Measurements from ENCODE around the gene CFAP251.
"Not testable (repeated sequence)": the region's sequence is repeated elsewhere in the genome, so short reads cannot be mapped to it uniquely, and the experiment has no call there.

CFAP251 gene

DNA sequence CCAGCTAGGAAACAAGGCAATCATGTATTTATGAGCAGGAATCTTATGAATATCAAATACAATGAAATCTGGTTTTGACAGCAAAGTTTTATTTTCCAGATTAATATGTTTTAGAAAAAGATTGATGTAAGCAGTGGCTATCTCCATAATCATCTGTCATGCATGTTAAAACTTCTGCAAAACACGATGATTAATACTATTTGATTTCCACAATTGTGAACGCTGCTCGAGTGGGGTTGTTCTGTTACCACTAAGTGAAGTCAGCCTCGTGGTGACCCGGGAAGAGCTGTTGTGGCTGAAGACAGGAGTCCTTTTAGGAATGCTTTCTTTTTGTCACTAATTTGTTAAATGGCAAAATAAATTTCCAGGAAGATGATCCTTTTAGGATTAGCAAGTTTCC lies 9.4 kb downstream of the CFAP251 start:
- WGBS (ENCODE audit: insufficient coverage, insufficient read length) = no CpG with 5 or more reads among the region's 5 CpGs
- H3K36me3 ChIP-seq (ENCODE audit: control insufficient read depth, insufficient read depth, low read length) = no peaks in the 10 kb centered on the region
- no peak overlapping the region for H3K4me3 ChIP-seq (ENCODE audit: low read length)
- no peaks in the 10 kb centered on the region for H3K9me3 ChIP-seq (ENCODE audit: control insufficient read depth, insufficient read depth, low read length)
- DNase-seq (ENCODE audit: low read depth, low spot score) = no peak
- H3K4me1 ChIP-seq (ENCODE audit: control insufficient read depth, insufficient read depth, low read length) = peaks cover 5% of the 10 kb centered on the region
- H3K27me3 ChIP-seq (ENCODE audit: control insufficient read depth, insufficient read depth, low read length) = no peaks in the 10 kb centered on the region; the same call in 1 of the 2 replicates
- H3K27ac ChIP-seq (ENCODE audit: low read length) = no peak overlapping the region

GRCh38 chr12:121929545-121929944 lies 11.2 kb downstream of the CFAP251 start:
- not testable (repeated sequence) for H3K4me3 ChIP-seq (ENCODE audit: low read length); DNase-seq (ENCODE audit: low read depth, low spot score); H3K4me1 ChIP-seq (ENCODE audit: control insufficient read depth, insufficient read depth, low read length); H3K9me3 ChIP-seq (ENCODE audit: control insufficient read depth, insufficient read depth, low read length); H3K27me3 ChIP-seq (ENCODE audit: control insufficient read depth, insufficient read depth, low read length); H3K27ac ChIP-seq (ENCODE audit: low read length); H3K36me3 ChIP-seq (ENCODE audit: control insufficient read depth, insufficient read depth, low read length)
- no CpG with 5 or more reads among the region's 7 CpGs for WGBS (ENCODE audit: insufficient coverage, insufficient read length)

DNA sequence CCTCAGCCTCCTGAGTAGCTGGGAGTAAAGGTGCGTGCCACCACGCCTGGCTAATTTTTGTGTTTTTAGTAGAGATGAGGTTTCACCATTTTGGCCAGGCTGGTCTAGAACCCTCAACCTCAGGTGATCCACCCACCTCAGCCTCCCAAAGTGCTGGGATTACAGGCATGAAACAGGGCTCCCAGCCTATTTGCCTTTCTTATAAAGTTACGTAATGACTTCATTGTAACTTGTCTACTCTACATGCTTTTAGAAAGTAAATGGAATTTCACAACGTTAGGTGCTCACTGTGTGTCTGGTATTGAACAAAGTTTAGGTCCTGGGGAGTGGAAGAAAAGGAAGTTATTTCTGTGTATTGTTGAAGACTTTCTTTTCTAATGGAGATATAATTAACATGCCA lies 12.5 kb downstream of the CFAP251 start:
- no peak for DNase-seq (ENCODE audit: low read depth, low spot score)
- no peaks in the 10 kb centered on the region for H3K36me3 ChIP-seq (ENCODE audit: control insufficient read depth, insufficient read depth, low read length)
- no peak overlapping the region for H3K27ac ChIP-seq (ENCODE audit: low read length)
- H3K9me3 ChIP-seq (ENCODE audit: control insufficient read depth, insufficient read depth, low read length) = no peaks in the 10 kb centered on the region
- H3K4me3 ChIP-seq (ENCODE audit: low read length) = no peak overlapping the region
- peaks cover 5% of the 10 kb centered on the region for H3K4me1 ChIP-seq (ENCODE audit: control insufficient read depth, insufficient read depth, low read length)
- no peaks in the 10 kb centered on the region for H3K27me3 ChIP-seq (ENCODE audit: control insufficient read depth, insufficient read depth, low read length)
- no CpG with 5 or more reads among the region's 4 CpGs for WGBS (ENCODE audit: insufficient coverage, insufficient read length)

GRCh38 chr12:121932176-121932536 lies 13.8 kb downstream of the CFAP251 start:
- no peak for DNase-seq (ENCODE audit: low read depth, low spot score)
- peaks cover 5% of the 10 kb centered on the region for H3K4me1 ChIP-seq (ENCODE audit: control insufficient read depth, insufficient read depth, low read length)
- H3K27ac ChIP-seq (ENCODE audit: low read length) = no peak overlapping the region
- no peaks in the 10 kb centered on the region for H3K27me3 ChIP-seq (ENCODE audit: control insufficient read depth, insufficient read depth, low read length)
- no peaks in the 10 kb centered on the region for H3K9me3 ChIP-seq (ENCODE audit: control insufficient read depth, insufficient read depth, low read length)
- WGBS (ENCODE audit: insufficient coverage, insufficient read length) = no CpG with 5 or more reads among the region's 3 CpGs
- no peaks in the 10 kb centered on the region for H3K36me3 ChIP-seq (ENCODE audit: control insufficient read depth, insufficient read depth, low read length)
- H3K4me3 ChIP-seq (ENCODE audit: low read length) = no peak overlapping the region

DNA sequence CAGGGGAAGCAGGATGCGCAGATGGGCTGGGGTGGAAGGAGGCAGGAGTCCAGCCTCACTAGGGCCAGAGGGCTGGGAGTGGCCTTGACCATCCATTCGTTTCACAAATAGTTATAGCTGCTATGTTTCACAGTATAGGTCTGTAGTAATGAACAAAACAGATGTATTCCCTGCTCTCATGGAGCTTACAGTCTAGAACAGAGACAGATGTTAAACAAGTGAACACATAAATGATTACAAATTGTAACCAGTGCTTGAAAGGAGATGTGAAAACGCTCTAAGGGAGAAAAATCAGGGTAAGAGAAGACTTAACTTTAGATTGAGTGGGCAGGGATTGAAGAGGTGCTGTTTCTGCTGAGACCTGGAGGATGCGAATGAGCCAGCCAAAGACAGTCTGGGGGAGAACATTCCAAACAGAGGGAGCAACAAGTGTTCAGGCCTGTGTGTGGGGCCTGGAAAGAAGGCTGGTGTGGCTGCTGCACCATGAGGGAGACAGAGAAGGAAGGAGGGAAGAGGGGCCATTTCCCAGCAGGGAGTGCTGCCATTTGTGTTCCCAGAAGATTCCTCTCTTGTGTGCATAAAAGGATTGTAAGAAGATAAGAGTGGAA lies 14.6 kb downstream of the CFAP251 start:
- Histone ChIP-seq H3K27ac (ENCODE audit: low read length) (no peak overlapping the region), H3K36me3 (ENCODE audit: control insufficient read depth, insufficient read depth, low read length) (no peaks in the 10 kb centered on the region), H3K9me3 (ENCODE audit: control insufficient read depth, insufficient read depth, low read length) (no peaks in the 10 kb centered on the region), H3K27me3 (ENCODE audit: control insufficient read depth, insufficient read depth, low read length) (no peaks in the 10 kb centered on the region), H3K4me3 (ENCODE audit: low read length) (no peak overlapping the region), H3K4me1 (ENCODE audit: control insufficient read depth, insufficient read depth, low read length) (peaks cover 3% of the 10 kb centered on the region; the same call in 1 of the 2 replicates)
- no CpG with 5 or more reads among the region's 4 CpGs for WGBS (ENCODE audit: insufficient coverage, insufficient read length)
- DNase-seq (ENCODE audit: low read depth, low spot score) = no peak

DNA sequence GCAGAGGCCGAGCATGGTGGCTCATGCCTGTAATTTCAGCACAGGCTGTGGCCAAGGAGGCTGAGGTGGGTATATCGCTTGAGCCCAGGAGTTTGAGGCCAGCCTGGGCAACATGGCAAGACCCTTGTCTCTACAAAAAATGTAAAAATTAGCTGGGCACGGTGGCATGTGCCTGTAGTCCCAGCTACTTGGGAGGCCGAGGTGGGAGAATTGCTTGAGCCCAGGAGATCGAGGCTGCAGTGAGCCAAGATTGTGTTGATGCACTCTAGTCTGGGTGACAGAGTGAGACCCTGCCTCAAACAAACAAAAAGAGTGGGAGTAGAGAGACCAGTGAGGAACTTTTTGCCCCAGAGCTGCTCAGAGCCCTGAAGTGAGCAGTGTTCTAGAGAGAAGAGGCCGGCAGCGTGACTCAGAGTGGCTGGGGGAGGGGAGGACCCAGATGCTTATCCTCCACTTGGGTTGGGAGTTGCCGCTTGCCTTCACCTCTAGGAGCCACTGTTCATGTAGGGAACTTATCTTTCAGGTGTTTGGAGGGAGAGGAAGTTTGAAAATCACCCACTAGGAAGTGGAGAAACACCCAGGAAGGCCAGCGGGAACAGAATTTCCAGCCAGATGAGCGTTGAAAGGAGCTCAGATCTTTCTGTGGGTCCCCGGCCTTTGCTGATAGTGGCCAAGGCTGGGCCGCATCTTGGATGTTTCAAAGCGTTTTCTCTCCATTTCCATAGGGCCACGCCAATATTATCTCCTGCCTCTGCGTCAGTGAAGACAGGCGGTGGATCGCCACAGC lies 15.3 kb downstream of the CFAP251 start:
- no peaks in the 10 kb centered on the region for H3K27me3 ChIP-seq (ENCODE audit: control insufficient read depth, insufficient read depth, low read length)
- no peaks in the 10 kb centered on the region for H3K36me3 ChIP-seq (ENCODE audit: control insufficient read depth, insufficient read depth, low read length)
- no CpG with 5 or more reads among the region's 17 CpGs for WGBS (ENCODE audit: insufficient coverage, insufficient read length)
- H3K4me1 ChIP-seq (ENCODE audit: control insufficient read depth, insufficient read depth, low read length) = peaks cover 3% of the 10 kb centered on the region; the same call in 1 of the 2 replicates
- no peak overlapping the region for H3K4me3 ChIP-seq (ENCODE audit: low read length)
- DNase-seq (ENCODE audit: low read depth, low spot score) = no peak
- no peak overlapping the region for H3K27ac ChIP-seq (ENCODE audit: low read length)
- H3K9me3 ChIP-seq (ENCODE audit: control insufficient read depth, insufficient read depth, low read length) = no peaks in the 10 kb centered on the region

DNA sequence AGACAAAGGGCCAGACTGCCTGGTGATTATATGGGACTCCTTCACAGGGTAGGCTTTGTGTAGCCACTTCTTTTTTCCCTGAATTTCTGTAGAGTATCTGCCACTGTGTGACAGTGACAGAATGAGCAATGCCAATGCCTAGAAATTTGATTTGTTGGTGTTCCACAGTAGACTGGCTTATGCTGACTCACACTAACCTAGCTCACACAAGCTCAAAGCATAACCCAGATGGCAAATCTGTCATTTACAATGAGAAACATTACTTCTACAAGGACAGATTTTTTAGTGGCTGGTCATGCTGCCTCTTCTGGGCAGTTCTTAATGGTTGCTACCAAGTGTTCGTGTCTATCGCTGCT lies 15.9 kb downstream of the CFAP251 start:
- no peak overlapping the region for H3K4me3 ChIP-seq (ENCODE audit: low read length)
- H3K9me3 ChIP-seq (ENCODE audit: control insufficient read depth, insufficient read depth, low read length) = no peaks in the 10 kb centered on the region
- WGBS (ENCODE audit: insufficient coverage, insufficient read length) = no CpG with 5 or more reads among the region's 2 CpGs
- no peaks in the 10 kb centered on the region for H3K27me3 ChIP-seq (ENCODE audit: control insufficient read depth, insufficient read depth, low read length)
- no peak overlapping the region for H3K27ac ChIP-seq (ENCODE audit: low read length)
- DNase-seq (ENCODE audit: low read depth, low spot score) = no peak
- peaks cover 3% of the 10 kb centered on the region; the same call in 1 of the 2 replicates for H3K4me1 ChIP-seq (ENCODE audit: control insufficient read depth, insufficient read depth, low read length)
- H3K36me3 ChIP-seq (ENCODE audit: control insufficient read depth, insufficient read depth, low read length) = no peaks in the 10 kb centered on the region

DNA sequence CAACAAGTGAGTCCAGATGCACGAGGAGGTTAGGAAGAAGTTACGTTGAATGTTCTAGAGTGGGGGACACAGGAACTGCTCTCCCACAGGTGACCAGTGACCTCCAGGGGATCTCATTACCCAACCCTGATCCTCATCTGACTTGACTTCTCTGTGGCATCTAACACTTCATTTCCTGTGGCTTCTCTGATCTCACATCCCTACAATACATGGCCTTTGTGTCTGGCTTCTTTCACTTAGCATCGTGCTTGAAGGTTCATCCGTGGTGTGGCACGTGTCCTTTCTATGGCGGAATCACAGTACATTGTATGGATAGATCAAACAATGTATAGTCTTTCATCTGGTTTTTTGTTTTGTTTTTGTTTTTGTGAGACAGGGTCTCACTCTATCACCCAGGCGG lies 19.3 kb downstream of the CFAP251 start:
- no peak overlapping the region for H3K27ac ChIP-seq (ENCODE audit: low read length)
- H3K4me3 ChIP-seq (ENCODE audit: low read length) = no peak overlapping the region
- DNase-seq (ENCODE audit: low read depth, low spot score) = no peak
- no peaks in the 10 kb centered on the region for H3K9me3 ChIP-seq (ENCODE audit: control insufficient read depth, insufficient read depth, low read length)
- peaks cover 3% of the 10 kb centered on the region; the same call in 1 of the 2 replicates for H3K4me1 ChIP-seq (ENCODE audit: control insufficient read depth, insufficient read depth, low read length)
- no CpG with 5 or more reads among the region's 7 CpGs for WGBS (ENCODE audit: insufficient coverage, insufficient read length)
- no peaks in the 10 kb centered on the region for H3K36me3 ChIP-seq (ENCODE audit: control insufficient read depth, insufficient read depth, low read length)
- H3K27me3 ChIP-seq (ENCODE audit: control insufficient read depth, insufficient read depth, low read length) = no peaks in the 10 kb centered on the region

DNA sequence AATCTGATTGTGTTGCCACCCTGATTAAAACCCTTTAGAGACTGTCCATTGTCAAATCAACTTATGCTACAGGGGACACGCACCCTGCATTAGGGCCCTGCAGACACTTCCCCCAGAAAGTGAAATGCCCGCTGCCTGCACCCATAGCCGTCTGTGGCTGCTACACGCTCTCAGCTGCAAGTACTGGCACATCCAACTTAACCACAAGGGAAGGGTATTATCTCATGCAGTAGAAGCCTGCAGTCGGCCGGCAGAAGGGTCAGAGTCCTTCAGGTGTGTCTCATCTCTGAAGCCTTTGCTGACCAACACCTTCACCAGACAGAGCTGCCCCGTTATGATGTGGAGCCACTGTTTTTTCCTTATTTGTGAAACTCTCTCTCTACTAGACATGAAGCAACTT lies 20.8 kb downstream of the CFAP251 start:
- no peaks in the 10 kb centered on the region for H3K36me3 ChIP-seq (ENCODE audit: control insufficient read depth, insufficient read depth, low read length)
- H3K4me1 ChIP-seq (ENCODE audit: control insufficient read depth, insufficient read depth, low read length) = no peaks in the 10 kb centered on the region
- no CpG with 5 or more reads among the region's 7 CpGs for WGBS (ENCODE audit: insufficient coverage, insufficient read length)
- H3K27me3 ChIP-seq (ENCODE audit: control insufficient read depth, insufficient read depth, low read length) = no peaks in the 10 kb centered on the region
- H3K27ac ChIP-seq (ENCODE audit: low read length) = no peak overlapping the region
- no peak for DNase-seq (ENCODE audit: low read depth, low spot score)
- H3K9me3 ChIP-seq (ENCODE audit: control insufficient read depth, insufficient read depth, low read length) = no peaks in the 10 kb centered on the region
- H3K4me3 ChIP-seq (ENCODE audit: low read length) = no peak overlapping the region

DNA sequence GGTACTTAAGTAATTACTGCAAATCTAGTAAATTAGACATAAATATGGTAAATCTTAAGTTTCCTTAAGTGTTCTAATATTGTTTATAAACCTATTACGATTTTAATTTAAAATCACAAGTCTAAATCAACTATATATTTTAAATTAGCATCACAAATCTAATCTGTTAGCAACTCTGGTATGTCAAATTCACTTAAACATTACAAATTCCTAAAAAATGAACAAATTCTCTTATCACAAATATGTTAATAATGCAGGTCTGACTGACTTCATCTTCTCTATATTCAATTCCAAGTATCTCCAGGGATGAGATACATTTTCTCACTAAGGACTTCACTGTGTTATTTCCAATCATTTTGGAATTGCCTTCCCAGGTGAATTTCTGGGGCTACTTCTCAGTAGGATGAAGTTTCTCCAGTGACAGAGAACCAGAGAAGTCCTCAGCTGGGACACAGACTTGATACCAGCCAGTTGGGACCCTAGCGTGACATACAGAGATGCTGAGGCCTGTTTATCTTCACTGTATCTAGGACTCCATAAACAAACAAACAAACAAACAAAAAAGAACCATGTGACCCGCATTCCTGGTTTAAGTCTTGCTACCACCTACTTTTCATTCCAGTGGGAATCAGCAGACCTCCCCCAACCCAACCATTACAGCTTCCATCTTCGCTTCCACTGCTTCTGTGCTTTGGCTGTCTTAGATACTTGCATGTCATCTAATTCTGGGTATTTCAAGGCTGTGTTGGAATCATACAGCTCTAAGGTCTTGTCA lies 21.8 kb downstream of the CFAP251 start:
- Histone ChIP-seq H3K27ac (ENCODE audit: low read length) (no peak overlapping the region), H3K9me3 (ENCODE audit: control insufficient read depth, insufficient read depth, low read length) (no peaks in the 10 kb centered on the region), H3K4me3 (ENCODE audit: low read length) (no peak overlapping the region), H3K4me1 (ENCODE audit: control insufficient read depth, insufficient read depth, low read length) (no peaks in the 10 kb centered on the region), H3K27me3 (ENCODE audit: control insufficient read depth, insufficient read depth, low read length) (no peaks in the 10 kb centered on the region), H3K36me3 (ENCODE audit: control insufficient read depth, insufficient read depth, low read length) (no peaks in the 10 kb centered on the region)
- DNase-seq (ENCODE audit: low read depth, low spot score) = no peak
- WGBS (ENCODE audit: insufficient coverage, insufficient read length) = no CpG with 5 or more reads among the region's 4 CpGs
